PC-3 (cell line): ENCODE data around the gene PLEKHH2.

Experiments
- CTCF ChIP-seq: fragments of 300-600 bp; sonication (generic); conservative IDR thresholded peaks from 2 replicates; pipeline ENCODE4 v1.5.1; 2017; ENCODE audit warnings: antibody characterized with exemption, low read depth, mild to moderate bottlenecking, low read length
- EZH2 ChIP-seq: fragments of 300-600 bp; sonication (generic); IDR thresholded peaks from one replicate; pipeline ENCODE4 v1.6.1; 2017; ENCODE audit warnings: antibody characterized with exemption, mild to moderate bottlenecking, low read length; ENCODE audit not compliant: unreplicated experiment
- EZH2phosphoT487 ChIP-seq: fragments of 300-600 bp; sonication (generic); IDR thresholded peaks from 2 replicates; pipeline ENCODE4 v1.6.1; 2018; ENCODE audit warnings: mild to moderate bottlenecking, antibody characterized with exemption, low read length, borderline replicate concordance

- TF ChIP-seq CTCF (no peak), EZH2 (no peak), EZH2phosphoT487 (no peak)
Measured at GRCh38 chr2:43788646-43789045, 151.6 kb downstream of the PLEKHH2 start.
